ENCODE measurements around the gene PAX5.

DNA sequence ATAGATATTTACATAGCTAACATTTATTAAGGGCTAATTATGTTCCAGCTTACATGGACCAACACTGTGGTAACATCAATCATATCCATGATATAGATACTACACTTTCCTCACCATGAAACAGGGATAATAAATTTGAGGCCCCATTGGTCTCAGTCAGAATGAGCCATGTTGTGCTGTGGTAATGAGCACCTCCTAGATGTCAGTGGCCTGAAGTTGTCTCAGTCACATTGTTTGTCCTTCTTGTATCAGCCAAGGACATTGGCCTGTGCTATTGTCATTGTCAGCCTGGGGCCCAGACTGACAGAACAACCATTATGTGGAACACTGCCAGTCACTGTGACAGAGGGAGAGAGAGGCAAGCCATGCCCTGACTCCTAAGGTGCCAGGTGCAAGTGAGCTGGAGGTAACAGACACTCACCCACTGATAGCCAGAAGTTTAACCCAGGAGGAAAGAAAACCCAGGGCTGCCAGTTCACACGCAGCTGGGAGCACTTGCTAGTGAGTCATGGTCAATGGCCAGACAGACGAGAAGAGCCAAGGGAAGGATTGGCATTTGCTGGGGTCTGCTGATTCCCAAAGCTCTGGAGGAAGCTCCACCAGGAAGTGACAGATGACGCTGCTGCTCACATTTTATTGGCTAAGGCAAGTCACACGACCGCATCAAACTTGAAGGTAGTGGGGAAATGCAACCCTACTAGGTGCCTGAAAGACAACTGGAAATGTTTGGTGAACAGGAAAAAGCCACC is 237.2 kb downstream of the PAX5 start:
- TF ChIP-seq POLR2A (IDR thresholded peaks at IDR 0.05; ENCODE audit: low read depth, low read length) (no peak), POLR2AphosphoS5 (IDR thresholded peaks at IDR 0.05; ENCODE audit: low read depth, low read length) (no peak)
